Measurements from ENCODE around the gene MPDU1. TPM values are rescaled to one million over a fixed set of nuclear protein-coding genes. Genes with fewer than 3 reads are reported as not detected.

The MPDU1 gene
- total and polyA plus RNA-seq, 2 of the 13 experiments (the other 11 are each of a cell fraction or from before 2014, with no cell fraction given) = 112 to 167 TPM

GRCh38 chr17:7573324-7574080, 10.2 kb upstream of the MPDU1 start (continued):
- TF ChIP-seq SRSF4 (IDR thresholded peaks at IDR 0.05; ENCODE audit: low read depth, low read length, poor library complexity, severe bottlenecking) (no peak), ZSCAN31 (CRISPR knock-in tag; IDR thresholded peaks at IDR 0.05; ENCODE audit: low read depth) (no peak), NFE2 (CRISPR knock-in tag; IDR thresholded peaks at IDR 0.05) (no peak), ZNF225 (CRISPR knock-in tag; IDR thresholded peaks at IDR 0.05) (peak; percentile 23; the same call in 1 of the 2 replicates), ZFP36L1 (CRISPR knock-in tag; IDR thresholded peaks at IDR 0.05) (no peak), GABPB1 (CRISPR knock-in tag; IDR thresholded peaks at IDR 0.05) (peak; percentile 92), GTF2F1 (IDR thresholded peaks at IDR 0.05; ENCODE audit: low read length) (no peak), ZKSCAN8 (CRISPR knock-in tag; IDR thresholded peaks at IDR 0.05; ENCODE audit: borderline replicate concordance) (no peak), ZNF329 (CRISPR knock-in tag; IDR thresholded peaks at IDR 0.05; ENCODE audit: low read depth) (no peak), NRL (CRISPR knock-in tag; IDR thresholded peaks at IDR 0.05; ENCODE audit: borderline replicate concordance) (0 out of 2 replicates have a peak, but pooled peaks have one; percentile 15), SP2 (CRISPR knock-in tag; IDR thresholded peaks at IDR 0.05) (no peak; the same call in 1 of the 2 replicates), ZNF101 (CRISPR knock-in tag; IDR thresholded peaks at IDR 0.05; ENCODE audit: borderline replicate concordance, low read depth) (0 out of 2 replicates have a peak, but pooled peaks have one; percentile 0), KLF9 (CRISPR knock-in tag; IDR thresholded peaks at IDR 0.05; ENCODE audit: low read depth) (peak; percentile 57; the same call in 1 of the 2 replicates), ZNF839 (CRISPR knock-in tag; IDR thresholded peaks at IDR 0.05; ENCODE audit: borderline replicate concordance) (no peak), ZNF512 (CRISPR knock-in tag; IDR thresholded peaks at IDR 0.05) (no peak), ZNF34 (CRISPR knock-in tag; IDR thresholded peaks at IDR 0.05; ENCODE audit: borderline replicate concordance) (no peak), SYNCRIP (IDR thresholded peaks at IDR 0.05; ENCODE audit: insufficient read depth, low read depth, low read length) (no peak), IKZF4 (CRISPR knock-in tag; IDR thresholded peaks at IDR 0.05; ENCODE audit: borderline replicate concordance, low read depth, not compliant biosample characterization) (no peak), JUND (CRISPR knock-in tag; IDR thresholded peaks at IDR 0.05) (peak; percentile 73), DNMT3B (CRISPR knock-in tag; conservative IDR thresholded peaks at IDR 0.05) (no peak), ZNF382 (CRISPR knock-in tag; IDR thresholded peaks at IDR 0.05; ENCODE audit: borderline replicate concordance) (no peak), ZNF670 (CRISPR knock-in tag; IDR thresholded peaks at IDR 0.05; ENCODE audit: borderline replicate concordance) (peak; percentile 56; the same call in 1 of the 2 replicates), TCF7L2 (IDR thresholded peaks at IDR 0.05; ENCODE audit: low read depth, low read length) (no peak), NCOA2 (CRISPR knock-in tag; IDR thresholded peaks at IDR 0.05) (peak; percentile 41; the same call in 1 of the 2 replicates), GATAD2A (CRISPR knock-in tag; IDR thresholded peaks at IDR 0.05) (no peak)
- TF ChIP-seq, protein P1, sequence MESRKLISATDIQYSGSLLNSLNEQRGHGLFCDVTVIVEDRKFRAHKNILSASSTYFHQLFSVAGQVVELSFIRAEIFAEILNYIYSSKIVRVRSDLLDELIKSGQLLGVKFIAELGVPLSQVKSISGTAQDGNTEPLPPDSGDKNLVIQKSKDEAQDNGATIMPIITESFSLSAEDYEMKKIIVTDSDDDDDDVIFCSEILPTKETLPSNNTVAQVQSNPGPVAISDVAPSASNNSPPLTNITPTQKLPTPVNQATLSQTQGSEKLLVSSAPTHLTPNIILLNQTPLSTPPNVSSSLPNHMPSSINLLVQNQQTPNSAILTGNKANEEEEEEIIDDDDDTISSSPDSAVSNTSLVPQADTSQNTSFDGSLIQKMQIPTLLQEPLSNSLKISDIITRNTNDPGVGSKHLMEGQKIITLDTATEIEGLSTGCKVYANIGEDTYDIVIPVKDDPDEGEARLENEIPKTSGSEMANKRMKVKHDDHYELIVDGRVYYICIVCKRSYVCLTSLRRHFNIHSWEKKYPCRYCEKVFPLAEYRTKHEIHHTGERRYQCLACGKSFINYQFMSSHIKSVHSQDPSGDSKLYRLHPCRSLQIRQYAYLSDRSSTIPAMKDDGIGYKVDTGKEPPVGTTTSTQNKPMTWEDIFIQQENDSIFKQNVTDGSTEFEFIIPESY (CRISPR knock-in tag; IDR thresholded peaks at IDR 0.05) = peak; percentile 19; the same call in 1 of the 2 replicates
- TF ChIP-seq, protein P2, sequence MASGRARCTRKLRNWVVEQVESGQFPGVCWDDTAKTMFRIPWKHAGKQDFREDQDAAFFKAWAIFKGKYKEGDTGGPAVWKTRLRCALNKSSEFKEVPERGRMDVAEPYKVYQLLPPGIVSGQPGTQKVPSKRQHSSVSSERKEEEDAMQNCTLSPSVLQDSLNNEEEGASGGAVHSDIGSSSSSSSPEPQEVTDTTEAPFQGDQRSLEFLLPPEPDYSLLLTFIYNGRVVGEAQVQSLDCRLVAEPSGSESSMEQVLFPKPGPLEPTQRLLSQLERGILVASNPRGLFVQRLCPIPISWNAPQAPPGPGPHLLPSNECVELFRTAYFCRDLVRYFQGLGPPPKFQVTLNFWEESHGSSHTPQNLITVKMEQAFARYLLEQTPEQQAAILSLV (CRISPR knock-in tag; IDR thresholded peaks at IDR 0.05; ENCODE audit: borderline replicate concordance) = no peak

Data from HepG2 (cell line).